Measurements from ENCODE around the gene QARS1. TPM values are rescaled to one million over a fixed set of nuclear protein-coding genes. Genes with fewer than 3 reads are reported as not detected.
A peak's percentile ranks its signal among the peaks of the same experiment; 100 is the strongest.

Gene QARS1
- total and polyA plus RNA-seq, 10 of the 15 experiments (the other 5 are each of a cell fraction or from before 2014, with no cell fraction given), result 168 to 476 (median 318) TPM

GRCh38 chr3:49119439-49119838 lies 14.9 kb upstream of the QARS1 start:
- SMC1A ChIA-PET (ENCODE audit: uncharacterized antibody, unreplicated experiment), result no interaction called here
- Histone ChIP-seq H3K9ac (ENCODE audit: control insufficient read depth, insufficient read depth, low read length) (peak overlapping the region; percentile 85), H3K4me2 (ENCODE audit: control insufficient read depth, insufficient read depth) (peak overlapping the region; percentile 99), H2AFZ (ENCODE audit: control insufficient read depth, low read depth, low read length) (no peak overlapping the region), H3K27ac (ENCODE audit: control insufficient read depth, insufficient read depth) (peak overlapping the region; percentile 79), H3K36me3 (ENCODE audit: control insufficient read depth in 2 of 2, insufficient read depth in 2 of 2, low read length in 1 of 2) (peaks cover 16 to 24% of the 10 kb centered on the region in 2 experiments), H3K79me2 (ENCODE audit: control insufficient read depth, insufficient read depth, low read length) (peaks cover 15% of the 10 kb centered on the region), H3K4me1 (ENCODE audit: control insufficient read depth, insufficient read depth, low read length) (peaks cover 10% of the 10 kb centered on the region), H3K27me3 (replicated peaks in 1 of 2; ENCODE audit: control insufficient read depth in 2 of 2, insufficient read depth in 2 of 2, low read length in 1 of 2) (no peaks in the 10 kb centered on the region), H3K4me3 (peak overlapping the region; percentile 100), H4K20me1 (ENCODE audit: control insufficient read depth, insufficient read depth) (no peaks in the 10 kb centered on the region), H3K9me3 (replicated peaks; ENCODE audit: control insufficient read depth, insufficient read depth, low read length) (no peaks in the 10 kb centered on the region)
- RAD21 ChIA-PET (ENCODE audit: unreplicated experiment), result no interaction called here
- CTCF ChIA-PET, result interaction anchor here (2.3 kb wide), 1 partner anchor 25 kb away, joined by 12 read pairs; the partner anchor contains the start of gene QRICH1
- POLR2A ChIA-PET, result interaction anchor here (0.5 to 2.6 kb wide), 2 partner anchors 26 to 42 kb away, joined by 7 to 15 read pairs; partner anchors contain the start of gene QRICH1
- DNase-seq (ENCODE audit: low read depth, low spot score), result no peak
- in situ Hi-C loops (cut with MboI) (no loop called here), intact Hi-C loops (cut with micrococcal nuclease; ENCODE audit: unreplicated experiment) (no loop called here)
- 45% methylated on average over 3 of the region's 3 CpGs for WGBS (ENCODE audit: insufficient coverage, insufficient replicate concordance, low lambda C conversion rate, missing lambda C conversion rate)
- no peak for FAIRE-seq
- BruUV-seq (replicated peaks), result no TSS peak
- no peak for ATAC-seq
- no peak for TF ChIP-seq NR2C1 (IDR thresholded peaks at IDR 0.05)
- TF ChIP-seq SREBF2 (IDR thresholded peaks at IDR 0.05; ENCODE audit: low read length), result no peak
- TF ChIP-seq ASH2L (IDR thresholded peaks at IDR 0.05; ENCODE audit: borderline replicate concordance, low read depth), result no peak
- TF ChIP-seq CREM (IDR thresholded peaks at IDR 0.05; ENCODE audit: low read depth), result no peak
- TF ChIP-seq E2F4 (IDR thresholded peaks at IDR 0.05; ENCODE audit: low read depth, low read length), result no peak
- TF ChIP-seq RB1 (IDR thresholded peaks at IDR 0.05; ENCODE audit: borderline replicate concordance), result no peak
- no peak for TF ChIP-seq RELA (IDR thresholded peaks at IDR 0.05; ENCODE audit: borderline replicate concordance, partially characterized antibody)
- no peak for TF ChIP-seq BCL11A (IDR thresholded peaks at IDR 0.05; ENCODE audit: low read depth, low read length)
